Hypothalamus (tissue), 51 donors: ENCODE results near the gene TDP2.

Experiments
- DNase-seq, 51 donors: peaks; one replicate each; lab custom pipeline; 2025; lab: John Stamatoyannopoulos, UW

The TDP2 gene

GRCh38 chr6:24607310-24608105, 59.2 kb downstream of the TDP2 start:
- no peak for DNase-seq

- DNase-seq = no peak
Measured at GRCh38 chr6:24606200-24606930, 60.3 kb downstream of the TDP2 start.

- no peak for DNase-seq
Measured at GRCh38 chr6:24603241-24603640, 63.5 kb downstream of the TDP2 start.

- no peak for DNase-seq
Measured at GRCh38 chr6:24600903-24601302, 65.8 kb downstream of the TDP2 start.
